ENCODE measurements around the gene VAMP5.

DNA sequence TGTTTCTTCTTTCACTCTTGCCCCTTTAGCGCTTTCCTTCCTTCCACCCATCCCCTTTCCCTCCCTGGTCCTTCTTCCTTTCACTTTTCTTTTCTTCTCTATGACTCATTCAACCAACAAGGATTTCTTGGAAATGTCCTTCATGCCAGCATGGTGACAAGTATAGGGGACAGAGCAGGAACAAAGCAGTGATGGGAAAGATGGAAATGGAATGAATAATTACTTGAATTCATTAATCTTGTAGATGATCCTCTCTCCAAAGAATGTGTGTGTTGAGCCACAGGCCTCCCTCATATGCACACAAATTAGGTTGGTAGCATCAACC lies 1.5 kb downstream of the VAMP5 start:
- no peak for TF ChIP-seq CTCF (IDR thresholded peaks at IDR 0.05 in 8 of 11, conservative IDR thresholded peaks at IDR 0.05 in 3 of 11)
- TF ChIP-seq POLR2AphosphoS5 (IDR thresholded peaks at IDR 0.05): no peak
- TF ChIP-seq POLR2A (IDR thresholded peaks at IDR 0.05): no peak

All from spleen (tissue), 7 donors.